IMR-90 (cell line): ENCODE data around the gene PPHLN1.

Source experiments
- BHLHE40 ChIP-seq: fragments of 150-350 bp; IDR thresholded peaks from 2 replicates; pipeline ENCODE4 v1.6.1; 2016; ENCODE audit warnings: mild to moderate bottlenecking, low read depth, low read length
- CEBPB ChIP-seq: IDR thresholded peaks from 2 replicates; pipeline ENCODE4 v1.6.1; 2012; ENCODE audit warnings: low read depth, low read length, improper control_type of control experiment
- CHD1 ChIP-seq: IDR thresholded peaks from 2 replicates; pipeline ENCODE4 v1.6.1; 2012; ENCODE audit warnings: low read depth, low read length, improper control_type of control experiment
- FOS ChIP-seq: fragments of 150-350 bp; IDR thresholded peaks from 2 replicates; pipeline ENCODE4 v1.6.1; 2016; ENCODE audit warnings: low read depth, low read length
- MAZ ChIP-seq: IDR thresholded peaks from 2 replicates; pipeline ENCODE4 v1.6.1; 2012; ENCODE audit warnings: low read depth, mild to moderate bottlenecking, low read length, improper control_type of control experiment, moderate library complexity, borderline replicate concordance
- NFE2L2 ChIP-seq: fragments of 150-350 bp; IDR thresholded peaks from 2 replicates; pipeline ENCODE4 v1.6.1; 2016; ENCODE audit warnings: low read depth, mild to moderate bottlenecking, low read length
- POLR2A ChIP-seq: IDR thresholded peaks from 2 replicates; pipeline ENCODE4 v1.6.1; 2012; ENCODE audit warnings: mild to moderate bottlenecking, low read depth, low read length
- RAD21 ChIP-seq: IDR thresholded peaks from 2 replicates; pipeline ENCODE4 v1.6.1; 2012; ENCODE audit warnings: low read length, improper control_type of control experiment
- RCOR1 ChIP-seq: IDR thresholded peaks from 2 replicates; pipeline ENCODE4 v1.6.1; 2012; ENCODE audit warnings: mild to moderate bottlenecking, low read length, improper control_type of control experiment; ENCODE audit not compliant: insufficient replicate concordance
- SMC3 ChIP-seq: fragments of 150-350 bp; IDR thresholded peaks from 2 replicates; pipeline ENCODE4 v1.6.1; 2016; ENCODE audit warnings: low read depth, mild to moderate bottlenecking, antibody characterized with exemption, low read length, moderate library complexity
- TF ChIP-seq, protein P1 (sequence below): conservative IDR thresholded peaks from 2 replicates; pipeline ENCODE4 v1.5.1; 2012; ENCODE audit warnings: mild to moderate bottlenecking, low read depth, low read length, improper control_type of control experiment
- TF ChIP-seq, protein P2 (sequence below): fragments of 150-350 bp; IDR thresholded peaks from 2 replicates; pipeline ENCODE4 v1.6.1; 2016; ENCODE audit warnings: low read depth, mild to moderate bottlenecking, low read length, moderate library complexity, borderline replicate concordance
- TF ChIP-seq, protein P3 (sequence below): fragments of 150-350 bp; IDR thresholded peaks from 2 replicates; pipeline ENCODE4 v1.6.1; 2017; ENCODE audit warnings: mild to moderate bottlenecking, antibody characterized with exemption, low read length, low read depth

DNA sequence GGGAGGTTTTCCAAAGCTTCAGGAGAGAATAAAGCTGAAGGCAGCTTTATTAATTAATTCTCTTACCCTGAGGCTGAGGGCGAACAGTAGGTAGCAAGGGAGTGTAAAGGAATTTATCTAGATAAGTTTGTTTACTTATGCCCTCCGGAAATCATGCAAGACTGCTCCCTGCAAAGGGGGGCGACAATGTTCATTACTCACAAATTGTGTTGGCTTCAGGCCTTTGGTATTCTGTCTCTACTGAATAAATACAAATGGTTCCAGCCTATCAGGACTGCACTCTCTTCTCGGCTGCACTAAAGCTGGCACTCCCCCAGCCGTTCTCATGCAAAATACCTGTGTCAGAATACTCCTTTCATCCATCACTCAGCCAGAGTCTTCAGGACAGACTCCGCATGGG lies 120.8 kb downstream of the PPHLN1 start:
- TF ChIP-seq, protein P1, sequence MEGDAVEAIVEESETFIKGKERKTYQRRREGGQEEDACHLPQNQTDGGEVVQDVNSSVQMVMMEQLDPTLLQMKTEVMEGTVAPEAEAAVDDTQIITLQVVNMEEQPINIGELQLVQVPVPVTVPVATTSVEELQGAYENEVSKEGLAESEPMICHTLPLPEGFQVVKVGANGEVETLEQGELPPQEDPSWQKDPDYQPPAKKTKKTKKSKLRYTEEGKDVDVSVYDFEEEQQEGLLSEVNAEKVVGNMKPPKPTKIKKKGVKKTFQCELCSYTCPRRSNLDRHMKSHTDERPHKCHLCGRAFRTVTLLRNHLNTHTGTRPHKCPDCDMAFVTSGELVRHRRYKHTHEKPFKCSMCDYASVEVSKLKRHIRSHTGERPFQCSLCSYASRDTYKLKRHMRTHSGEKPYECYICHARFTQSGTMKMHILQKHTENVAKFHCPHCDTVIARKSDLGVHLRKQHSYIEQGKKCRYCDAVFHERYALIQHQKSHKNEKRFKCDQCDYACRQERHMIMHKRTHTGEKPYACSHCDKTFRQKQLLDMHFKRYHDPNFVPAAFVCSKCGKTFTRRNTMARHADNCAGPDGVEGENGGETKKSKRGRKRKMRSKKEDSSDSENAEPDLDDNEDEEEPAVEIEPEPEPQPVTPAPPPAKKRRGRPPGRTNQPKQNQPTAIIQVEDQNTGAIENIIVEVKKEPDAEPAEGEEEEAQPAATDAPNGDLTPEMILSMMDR, result no peak
- TF ChIP-seq CEBPB (no peak), NFE2L2 (no peak), SMC3 (no peak), RAD21 (no peak), FOS (no peak), BHLHE40 (no peak), POLR2A (no peak), RCOR1 (no peak), CHD1 (no peak), MAZ (no peak)
- TF ChIP-seq, protein P2, sequence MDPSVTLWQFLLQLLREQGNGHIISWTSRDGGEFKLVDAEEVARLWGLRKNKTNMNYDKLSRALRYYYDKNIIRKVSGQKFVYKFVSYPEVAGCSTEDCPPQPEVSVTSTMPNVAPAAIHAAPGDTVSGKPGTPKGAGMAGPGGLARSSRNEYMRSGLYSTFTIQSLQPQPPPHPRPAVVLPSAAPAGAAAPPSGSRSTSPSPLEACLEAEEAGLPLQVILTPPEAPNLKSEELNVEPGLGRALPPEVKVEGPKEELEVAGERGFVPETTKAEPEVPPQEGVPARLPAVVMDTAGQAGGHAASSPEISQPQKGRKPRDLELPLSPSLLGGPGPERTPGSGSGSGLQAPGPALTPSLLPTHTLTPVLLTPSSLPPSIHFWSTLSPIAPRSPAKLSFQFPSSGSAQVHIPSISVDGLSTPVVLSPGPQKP, result no peak
- TF ChIP-seq, protein P3, sequence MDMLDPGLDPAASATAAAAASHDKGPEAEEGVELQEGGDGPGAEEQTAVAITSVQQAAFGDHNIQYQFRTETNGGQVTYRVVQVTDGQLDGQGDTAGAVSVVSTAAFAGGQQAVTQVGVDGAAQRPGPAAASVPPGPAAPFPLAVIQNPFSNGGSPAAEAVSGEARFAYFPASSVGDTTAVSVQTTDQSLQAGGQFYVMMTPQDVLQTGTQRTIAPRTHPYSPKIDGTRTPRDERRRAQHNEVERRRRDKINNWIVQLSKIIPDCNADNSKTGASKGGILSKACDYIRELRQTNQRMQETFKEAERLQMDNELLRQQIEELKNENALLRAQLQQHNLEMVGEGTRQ, result no peak
